Left renal cortex interstitium (tissue), 4 donors: Measurements from ENCODE around the gene SMU1. TPM values are rescaled to one million over a fixed set of nuclear protein-coding genes. Genes with fewer than 3 reads are reported as not detected.

Experiments
- DNase-seq, 4 donors: peaks; one replicate each; pipeline ENCODE4 v3.0.0-alpha.2; 2013; ENCODE audit warnings: low read depth in 4 of 4, low spot score in 2 of 4, missing footprints in 1 of 4
- polyA plus RNA-seq, 4 donors: library from polyadenylated mRNA; unstranded; fragments of 120-200 nt; gene quantifications; one replicate each; pipeline ENCODE4 v1.2.1, GENCODE V29; 2013; ENCODE audit not compliant: insufficient read length in 4 of 4

Gene SMU1
- polyA plus RNA-seq, 4 donors = 22.3 to 29.7 (median 27.2) TPM

GRCh38 chr9:33049680-33050361 is 26.7 kb downstream of the SMU1 start:
- DNase-seq = no peak

- DNase-seq = no peak
Observed at GRCh38 chr9:33048054-33048465, 28.4 kb downstream of the SMU1 start.

GRCh38 chr9:33046061-33046460 is 30.4 kb downstream of the SMU1 start:
- no peak for DNase-seq

- peak in 1 of 4 donors; percentile 27 for DNase-seq
Observed at GRCh38 chr9:33044677-33045282, 31.7 kb downstream of the SMU1 start.

- DNase-seq = peak; percentile 65 to 73 (median 70)
Observed at GRCh38 chr9:33044162-33044673, 32.3 kb downstream of the SMU1 start.

GRCh38 chr9:33043671-33044070 is 32.8 kb downstream of the SMU1 start:
- no peak for DNase-seq

- no peak for DNase-seq
Observed at GRCh38 chr9:33042473-33042872, 34.0 kb downstream of the SMU1 start.

GRCh38 chr9:33041432-33042188 is 34.9 kb downstream of the SMU1 start:
- no peak for DNase-seq

GRCh38 chr9:33040792-33041431 is 35.6 kb downstream of the SMU1 start:
- no peak for DNase-seq

- DNase-seq = no peak
Observed at GRCh38 chr9:33032865-33033264, 43.6 kb downstream of the SMU1 start.

GRCh38 chr9:33032292-33032691 is 44.2 kb downstream of the SMU1 start:
- DNase-seq = no peak

GRCh38 chr9:33030285-33030684 is 46.2 kb downstream of the SMU1 start:
- DNase-seq = no peak

- DNase-seq = no peak
Observed at GRCh38 chr9:33029231-33029786, 47.2 kb downstream of the SMU1 start.

- DNase-seq = peak in 3 of 4 donors; percentile 63 to 66 (median 65)
Observed at GRCh38 chr9:33025572-33026342, 50.7 kb downstream of the SMU1 start.

- peak; percentile 87 to 89 (median 88) for DNase-seq
Observed at GRCh38 chr9:33024966-33025571, 51.4 kb downstream of the SMU1 start, which contains the start of gene DNAJA1. TSS of gene DNAJA1 (plus strand) at chr9:33025273. CDS start at chr9:33026485, 1,212 bp downstream.

GRCh38 chr9:33024126-33024965 is 52.1 kb downstream of the SMU1 start:
- no peak for DNase-seq

- no peak for DNase-seq
Observed at GRCh38 chr9:33023661-33024060, 52.8 kb downstream of the SMU1 start.

GRCh38 chr9:33022755-33023154 is 53.7 kb downstream of the SMU1 start:
- DNase-seq = no peak
